HFF-Myc (cell line): ENCODE results near the gene CAMK2N1.

Experiments
- DNase-seq: peaks from one replicate; pipeline ENCODE4 v3.0.0-alpha.2; 2011; ENCODE audit warnings: low read depth; ENCODE audit errors: extremely low read depth
- H3K4me3 ChIP-seq: replicated peaks from 2 replicates; pipeline ENCODE4 v1.5.1; 2011; ENCODE audit warnings: low read depth, mild to moderate bottlenecking, control low read depth, low read length
- CTCF ChIP-seq: IDR thresholded peaks from 2 replicates; pipeline ENCODE4 v1.5.1; 2012; ENCODE audit warnings: mild to moderate bottlenecking, low read depth, low read length, control low read depth; ENCODE audit errors: missing control alignments

CAMK2N1 gene

GRCh38 chr1:20496241-20496661 is 10.2 kb upstream of the CAMK2N1 start:
- no peak overlapping the region for H3K4me3 ChIP-seq
- DNase-seq = no peak
- no peak for TF ChIP-seq CTCF

GRCh38 chr1:20495661-20496060 is 9.7 kb upstream of the CAMK2N1 start:
- TF ChIP-seq CTCF = no peak
- H3K4me3 ChIP-seq = no peak overlapping the region
- no peak for DNase-seq

GRCh38 chr1:20494609-20495311 is 8.8 kb upstream of the CAMK2N1 start:
- no peak for TF ChIP-seq CTCF
- peak; percentile 75 for DNase-seq
- no peak overlapping the region for H3K4me3 ChIP-seq

GRCh38 chr1:20493839-20494608 is 8.0 kb upstream of the CAMK2N1 start:
- no peak overlapping the region for H3K4me3 ChIP-seq
- TF ChIP-seq CTCF = peak; percentile 98
- peak; percentile 88 for DNase-seq

GRCh38 chr1:20493309-20493708 is 7.3 kb upstream of the CAMK2N1 start:
- H3K4me3 ChIP-seq = no peak overlapping the region

GRCh38 chr1:20492751-20493150 is 6.7 kb upstream of the CAMK2N1 start:
- no peak for TF ChIP-seq CTCF
- no peak overlapping the region for H3K4me3 ChIP-seq
- DNase-seq = no peak

More at GRCh38 chr1:20493309-20493708, 7.3 kb upstream of the CAMK2N1 start:
- DNase-seq = no peak
- no peak for TF ChIP-seq CTCF
